Subcutaneous abdominal adipose tissue (tissue), 5 donors: ENCODE results near the gene APEH.

ENCODE experiments used
- H3K27ac ChIP-seq: one replicate; pipeline ENCODE4 v1.7.0; 2013; ENCODE audit warnings: low read depth, mild to moderate bottlenecking, inconsistent platforms, low read length, moderate library complexity
- H3K27me3 ChIP-seq, 5 donors: one replicate each; pipeline ENCODE4 v1.7.0; 2013; ENCODE audit warnings: low read length in 5 of 5, inconsistent platforms in 1 of 5; ENCODE audit not compliant: control insufficient read depth in 5 of 5, insufficient read depth in 4 of 5
- H3K36me3 ChIP-seq, 5 donors: one replicate each; pipeline ENCODE4 v1.7.0; 2013; ENCODE audit warnings: low read length in 5 of 5; ENCODE audit not compliant: control insufficient read depth in 5 of 5, insufficient read depth in 5 of 5
- H3K4me1 ChIP-seq, 5 donors: one replicate each; pipeline ENCODE4 v1.7.0; 2013; ENCODE audit warnings: low read length in 5 of 5, mild to moderate bottlenecking in 3 of 5, moderate library complexity in 1 of 5; ENCODE audit not compliant: control insufficient read depth in 5 of 5, insufficient read depth in 5 of 5
- H3K4me3 ChIP-seq, 5 donors: one replicate each; pipeline ENCODE4 v1.7.0; 2013; ENCODE audit warnings: low read length in 5 of 5, low read depth in 1 of 5
- H3K9ac ChIP-seq, 5 donors: one replicate each; pipeline ENCODE4 v1.7.0; 2013; ENCODE audit warnings: low read length in 5 of 5, mild to moderate bottlenecking in 4 of 5, moderate library complexity in 3 of 5
- H3K9me3 ChIP-seq, 5 donors: one replicate each; pipeline ENCODE4 v1.7.0; 2013; ENCODE audit warnings: low read length in 5 of 5; ENCODE audit not compliant: control insufficient read depth in 5 of 5
- donor health status: healthy.
- donor health status: healthy.
- donor health status: healthy.
- donor health status: healthy.
- donor health status: healthy.

The APEH gene

DNA sequence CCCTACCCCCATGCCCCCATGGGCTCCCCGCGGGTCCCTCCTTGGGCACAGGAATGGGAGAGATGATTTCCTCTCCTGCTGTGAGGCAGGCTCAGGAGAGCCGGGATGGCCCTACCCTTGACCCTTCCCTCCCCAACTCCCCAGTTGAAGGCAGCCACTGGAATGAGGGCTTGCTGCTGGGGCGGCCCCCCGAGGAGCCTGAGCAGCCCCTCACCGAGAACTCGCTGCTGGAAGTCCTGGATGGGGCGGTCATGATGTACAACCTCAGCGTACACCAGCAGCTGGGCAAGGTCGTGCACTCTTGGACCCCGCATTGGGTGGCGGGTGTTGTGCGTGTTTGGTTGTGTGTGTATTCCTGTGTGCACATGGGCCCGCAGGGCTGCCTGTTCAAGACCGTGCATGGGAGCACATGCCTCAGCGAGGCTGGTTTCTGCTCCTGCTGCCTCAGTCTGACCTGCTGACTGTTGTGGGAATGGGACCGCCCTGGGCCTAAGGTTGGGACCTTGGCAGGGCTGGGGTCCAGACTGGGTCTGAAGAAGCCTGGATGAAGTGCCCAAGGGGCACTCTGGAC, 31.3 kb downstream of the APEH start:
- H3K27me3 ChIP-seq = no peaks in the 10 kb centered on the region
- no peaks in the 10 kb centered on the region for H3K9me3 ChIP-seq
- peaks cover 0 to 3% (median 0%) of the 10 kb centered on the region in 5 donors for H3K4me1 ChIP-seq
- no peak overlapping the region for H3K4me3 ChIP-seq
- H3K36me3 ChIP-seq = peaks cover 0 to 73% (median 63%) of the 10 kb centered on the region in 5 donors
- H3K27ac ChIP-seq = no peak overlapping the region
- no peak overlapping the region for H3K9ac ChIP-seq

DNA sequence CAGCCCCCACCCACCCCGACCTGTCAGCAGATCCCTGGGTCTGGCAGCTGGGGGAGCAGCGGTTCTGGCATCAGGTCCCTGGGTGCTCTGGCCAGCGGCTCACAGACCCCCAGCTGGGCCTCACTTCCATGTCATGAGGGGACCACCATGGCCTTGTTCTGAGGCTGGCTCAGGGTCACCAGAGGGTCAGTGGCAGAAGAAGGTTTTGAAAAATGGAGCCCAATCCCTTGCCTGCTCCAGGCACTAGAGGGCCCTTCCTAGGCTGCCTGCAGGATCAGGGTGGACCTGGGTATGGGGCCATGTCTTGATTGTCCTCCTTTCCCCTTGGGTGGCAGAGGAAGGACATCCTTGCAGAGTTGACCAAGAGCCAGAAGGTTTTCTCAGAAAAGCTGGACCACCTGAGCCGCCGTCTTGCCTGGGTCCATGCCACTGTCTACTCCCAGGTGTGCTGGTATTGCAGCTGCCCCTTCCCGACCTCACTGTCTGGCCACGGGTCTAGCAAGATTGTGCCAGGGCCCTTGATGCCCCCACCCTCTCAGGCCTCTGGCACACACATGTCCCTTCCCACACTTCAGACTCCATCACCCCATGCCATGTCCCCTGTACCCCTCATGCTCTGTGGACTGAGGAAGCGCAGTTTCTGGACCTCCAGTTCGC, 32.4 kb downstream of the APEH start:
- Histone ChIP-seq H3K4me3 (no peak overlapping the region), H3K36me3 (peaks cover 0 to 68% (median 57%) of the 10 kb centered on the region in 5 donors), H3K9ac (peak overlapping the region in 1 of 5 donors; percentile 23), H3K9me3 (no peaks in the 10 kb centered on the region), H3K27me3 (no peaks in the 10 kb centered on the region), H3K4me1 (no peaks in the 10 kb centered on the region), H3K27ac (no peak overlapping the region)

DNA sequence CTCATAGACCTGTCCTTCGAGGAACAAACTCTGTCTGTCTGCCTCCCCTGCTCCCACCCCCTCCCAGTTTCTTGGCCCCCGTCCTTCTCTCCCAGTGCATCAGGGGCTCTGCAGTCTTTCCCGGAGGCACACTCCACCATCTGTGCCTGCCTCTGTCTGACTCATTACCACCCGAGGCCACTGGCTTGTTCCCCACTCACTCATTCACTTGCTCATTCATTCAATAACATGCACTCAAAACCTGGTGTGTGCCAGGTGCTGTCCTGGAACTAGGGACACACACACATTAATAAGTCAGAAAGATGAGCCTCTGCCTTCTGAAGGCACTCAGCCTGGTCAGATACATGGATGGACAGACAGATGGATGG, 32.9 kb downstream of the APEH start:
- H3K4me3 ChIP-seq = no peak overlapping the region
- H3K9ac ChIP-seq = peak overlapping the region in 1 of 5 donors; percentile 26
- no peaks in the 10 kb centered on the region for H3K9me3 ChIP-seq
- peaks cover 0 to 68% (median 54%) of the 10 kb centered on the region in 5 donors for H3K36me3 ChIP-seq
- no peak overlapping the region for H3K27ac ChIP-seq
- H3K4me1 ChIP-seq = no peaks in the 10 kb centered on the region
- no peaks in the 10 kb centered on the region for H3K27me3 ChIP-seq

DNA sequence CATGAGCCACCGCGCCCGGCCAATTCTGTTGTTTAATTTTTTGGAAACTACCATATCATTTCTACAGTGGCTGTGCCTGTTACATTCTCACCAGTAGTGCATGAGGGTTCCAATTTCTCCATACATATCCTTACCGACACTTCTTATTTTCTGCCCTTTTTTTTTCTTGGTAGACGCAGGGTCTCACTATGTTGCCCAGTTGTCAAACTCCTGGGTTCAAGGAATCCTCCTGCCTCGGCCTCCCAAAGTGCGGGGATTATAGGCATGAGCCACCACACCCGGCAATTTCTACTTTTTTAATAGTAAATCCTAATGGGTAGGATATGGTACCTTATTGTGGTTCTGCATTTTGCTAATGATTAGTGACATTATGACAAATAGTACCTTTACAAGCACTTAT, 35.7 kb downstream of the APEH start:
- H3K9me3 ChIP-seq = no peaks in the 10 kb centered on the region
- no peaks in the 10 kb centered on the region for H3K27me3 ChIP-seq
- no peaks in the 10 kb centered on the region for H3K4me1 ChIP-seq
- H3K9ac ChIP-seq = no peak overlapping the region
- peaks cover 0 to 69% (median 49%) of the 10 kb centered on the region in 5 donors for H3K36me3 ChIP-seq
- H3K4me3 ChIP-seq = no peak overlapping the region
- no peak overlapping the region for H3K27ac ChIP-seq

GRCh38 chr3:49711489-49711888, 37.3 kb downstream of the APEH start:
- no peaks in the 10 kb centered on the region for H3K27me3 ChIP-seq
- H3K9ac ChIP-seq = no peak overlapping the region
- no peak overlapping the region for H3K4me3 ChIP-seq
- no peak overlapping the region for H3K27ac ChIP-seq
- H3K36me3 ChIP-seq = peaks cover 0 to 69% (median 44%) of the 10 kb centered on the region in 5 donors
- H3K9me3 ChIP-seq = no peaks in the 10 kb centered on the region
- no peaks in the 10 kb centered on the region for H3K4me1 ChIP-seq

- Histone ChIP-seq H3K4me3 (no peak overlapping the region), H3K27me3 (no peaks in the 10 kb centered on the region), H3K27ac (no peak overlapping the region), H3K9me3 (no peaks in the 10 kb centered on the region), H3K9ac (no peak overlapping the region), H3K36me3 (peaks cover 0 to 64% (median 40%) of the 10 kb centered on the region in 5 donors), H3K4me1 (peaks cover 0 to 3% (median 0%) of the 10 kb centered on the region in 5 donors)
These were observed 38.0 kb downstream of the APEH start for GRCh38 chr3:49712166-49712565.

GRCh38 chr3:49712631-49713317, 38.6 kb downstream of the APEH start:
- Histone ChIP-seq H3K27me3 (no peaks in the 10 kb centered on the region), H3K4me1 (peaks cover 0 to 3% (median 0%) of the 10 kb centered on the region in 5 donors), H3K9me3 (no peaks in the 10 kb centered on the region), H3K4me3 (no peak overlapping the region), H3K27ac (no peak overlapping the region), H3K9ac (no peak overlapping the region), H3K36me3 (peaks cover 0 to 61% (median 37%) of the 10 kb centered on the region in 5 donors)

GRCh38 chr3:49713336-49714105, 39.4 kb downstream of the APEH start:
- peaks cover 0 to 8% (median 3%) of the 10 kb centered on the region in 5 donors for H3K4me1 ChIP-seq
- no peak overlapping the region for H3K27ac ChIP-seq
- peaks cover 0 to 56% (median 31%) of the 10 kb centered on the region in 5 donors for H3K36me3 ChIP-seq
- no peaks in the 10 kb centered on the region for H3K27me3 ChIP-seq
- no peaks in the 10 kb centered on the region for H3K9me3 ChIP-seq
- no peak overlapping the region for H3K9ac ChIP-seq
- no peak overlapping the region for H3K4me3 ChIP-seq

- no peak overlapping the region for H3K9ac ChIP-seq
- H3K4me1 ChIP-seq = peaks cover 0 to 21% (median 16%) of the 10 kb centered on the region in 5 donors
- no peak overlapping the region for H3K4me3 ChIP-seq
- no peaks in the 10 kb centered on the region for H3K9me3 ChIP-seq
- peaks cover 0 to 56% (median 30%) of the 10 kb centered on the region in 5 donors for H3K36me3 ChIP-seq
- H3K27ac ChIP-seq = no peak overlapping the region
- H3K27me3 ChIP-seq = peaks cover 0 to 2% (median 0%) of the 10 kb centered on the region in 5 donors
These were observed 40.8 kb downstream of the APEH start for GRCh38 chr3:49714728-49715550.
